DMS 273 (cell line): ENCODE data around the gene PKD2L1.

ENCODE experiments used
- DNase-seq: peaks from one replicate; lab custom pipeline; 2025; ENCODE audit not compliant: unreplicated experiment; lab: John Stamatoyannopoulos, UW

PKD2L1 gene

DNA sequence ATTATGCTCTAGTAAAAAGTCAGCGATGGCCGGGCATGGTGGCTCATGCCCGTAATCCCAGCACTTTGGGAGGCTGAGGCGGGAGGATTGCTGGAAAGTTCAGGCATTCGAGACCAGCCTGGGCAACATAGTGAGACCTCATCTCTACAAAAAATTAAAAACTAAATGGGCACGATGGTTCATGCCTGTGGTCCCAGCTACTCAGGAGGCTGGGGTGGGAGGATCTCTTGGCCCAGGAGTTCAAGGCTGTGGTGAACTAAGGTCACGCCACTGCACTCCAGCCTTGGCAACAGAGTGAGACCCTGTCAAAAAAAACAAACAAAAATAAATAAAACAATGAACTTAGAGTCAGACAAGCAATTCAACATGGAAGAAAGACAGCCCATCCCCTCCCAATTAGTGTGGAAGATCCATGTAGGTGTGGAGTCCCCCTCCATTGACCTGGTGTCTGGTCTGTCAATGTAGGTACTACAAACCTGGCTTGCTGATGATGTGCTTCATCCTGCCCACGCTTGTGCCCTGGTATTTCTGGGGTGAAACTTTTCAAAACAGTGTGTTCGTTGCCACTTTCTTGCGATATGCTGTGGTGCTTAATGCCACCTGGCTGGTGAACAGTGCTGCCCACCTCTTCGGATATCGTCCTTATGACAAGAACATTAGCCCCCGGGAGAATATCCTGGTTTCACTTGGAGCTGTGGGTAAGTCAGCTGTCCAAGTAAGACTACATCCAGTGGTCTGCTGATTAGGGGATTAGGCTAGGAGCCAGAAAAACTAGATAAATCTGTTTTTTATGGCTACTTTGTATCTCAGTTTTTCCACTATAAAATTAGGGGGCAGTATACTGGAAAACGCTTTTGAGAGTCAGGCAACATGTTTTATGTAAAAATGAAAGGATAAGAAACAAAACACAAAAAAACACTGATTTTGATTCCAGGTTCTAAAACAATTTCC is 26.3 kb upstream of the PKD2L1 start:
- no peak for DNase-seq

DNA sequence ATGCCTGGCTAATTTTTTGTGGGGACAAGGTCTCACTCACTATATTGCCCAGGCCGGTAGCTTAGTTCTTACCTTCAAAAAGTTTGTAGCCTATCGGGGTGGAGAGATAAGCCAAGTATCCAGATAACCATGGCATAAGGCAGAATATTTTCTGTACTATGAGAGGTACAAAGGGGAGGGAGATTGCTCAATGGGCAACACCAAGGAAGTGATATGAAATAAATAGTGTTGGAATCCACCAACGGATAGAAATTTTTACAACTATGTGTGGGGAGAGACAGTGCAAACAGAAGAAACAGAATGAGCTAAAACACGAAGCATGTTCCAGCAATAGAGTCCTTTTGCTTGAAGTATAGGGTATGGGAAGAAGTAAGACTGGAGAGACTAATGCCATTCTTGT is 25.1 kb upstream of the PKD2L1 start:
- DNase-seq: no peak

DNA sequence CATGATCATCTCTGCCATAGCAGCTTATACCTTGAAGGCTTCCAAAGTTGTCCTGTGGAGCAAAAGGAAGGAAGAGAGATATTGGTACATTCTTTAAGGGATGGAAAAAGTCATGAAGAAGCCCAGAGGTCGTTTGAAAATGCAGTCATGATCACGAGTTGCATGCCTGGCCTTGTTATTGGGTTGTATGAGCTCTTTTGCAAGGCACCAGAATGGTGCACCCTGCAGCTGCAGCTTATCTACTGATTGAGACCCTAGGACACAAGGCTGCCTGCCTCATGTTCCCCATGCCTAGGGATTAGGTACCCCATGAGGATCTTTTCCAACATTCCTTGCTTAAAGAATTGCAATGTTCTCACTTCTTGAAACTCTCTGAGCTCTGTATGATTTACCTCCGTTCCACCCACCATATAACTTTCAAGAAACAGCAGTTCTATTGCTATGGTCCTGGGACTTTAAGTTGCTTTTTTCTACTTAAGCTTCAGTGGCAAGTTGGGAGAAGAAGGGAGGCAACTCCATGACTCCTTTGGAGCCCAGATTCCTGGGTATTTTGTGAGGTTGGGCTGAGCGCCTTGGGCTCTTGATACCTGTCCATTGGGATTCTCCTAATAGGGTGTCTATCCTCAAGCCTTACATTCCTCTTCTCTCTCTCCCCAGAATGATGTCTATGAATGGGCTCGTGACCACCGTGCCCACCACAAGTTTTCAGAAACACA is 23.9 kb upstream of the PKD2L1 start:
- no peak for DNase-seq

DNA sequence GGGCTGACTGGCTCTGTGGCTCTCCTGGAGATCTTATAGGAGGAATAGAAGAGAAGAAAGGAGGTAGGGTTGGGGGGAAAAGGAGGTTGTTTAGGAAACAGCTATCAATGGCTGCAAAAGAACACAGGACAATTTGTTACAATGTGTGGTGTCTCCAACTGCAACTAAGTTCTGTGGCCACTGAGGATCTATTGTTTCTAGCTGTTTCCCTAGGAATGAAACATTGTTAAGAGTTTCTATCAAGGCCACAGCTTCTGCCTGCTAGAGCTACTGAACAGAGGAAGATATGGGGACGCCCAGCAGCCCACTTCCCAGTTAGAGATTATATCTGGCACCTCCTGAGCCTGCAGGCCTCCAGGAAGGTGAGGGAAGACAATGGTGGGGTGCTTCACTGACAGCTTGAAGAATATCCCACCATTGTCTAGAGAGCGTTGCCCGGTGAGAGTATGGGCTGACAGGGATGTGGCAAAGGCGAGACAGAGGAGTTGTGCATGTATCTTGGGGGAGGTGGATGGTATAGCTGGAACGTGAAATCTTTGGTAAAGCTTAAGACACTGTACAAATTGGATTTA is 21.0 kb upstream of the PKD2L1 start:
- DNase-seq: no peak

DNA sequence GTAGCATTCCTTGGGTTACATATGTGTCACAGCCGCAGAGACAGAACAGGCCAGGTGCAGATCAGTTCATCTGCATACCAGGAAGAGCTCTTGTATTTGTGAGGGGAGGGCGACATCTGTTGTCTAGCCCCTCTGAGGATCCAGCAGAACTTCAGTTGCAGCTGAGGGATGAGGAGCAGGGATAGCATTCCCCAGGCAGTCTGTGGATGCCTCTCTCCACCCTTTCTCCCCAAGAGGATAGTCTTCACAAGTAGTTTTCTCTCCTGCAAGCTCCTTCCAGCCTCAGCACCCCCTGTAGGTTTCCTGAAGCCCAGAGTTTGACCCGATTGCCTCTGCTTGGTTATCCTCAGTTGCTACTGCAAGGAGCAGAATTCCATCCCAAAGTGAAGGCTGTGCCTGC is 19.6 kb upstream of the PKD2L1 start:
- no peak for DNase-seq

DNA sequence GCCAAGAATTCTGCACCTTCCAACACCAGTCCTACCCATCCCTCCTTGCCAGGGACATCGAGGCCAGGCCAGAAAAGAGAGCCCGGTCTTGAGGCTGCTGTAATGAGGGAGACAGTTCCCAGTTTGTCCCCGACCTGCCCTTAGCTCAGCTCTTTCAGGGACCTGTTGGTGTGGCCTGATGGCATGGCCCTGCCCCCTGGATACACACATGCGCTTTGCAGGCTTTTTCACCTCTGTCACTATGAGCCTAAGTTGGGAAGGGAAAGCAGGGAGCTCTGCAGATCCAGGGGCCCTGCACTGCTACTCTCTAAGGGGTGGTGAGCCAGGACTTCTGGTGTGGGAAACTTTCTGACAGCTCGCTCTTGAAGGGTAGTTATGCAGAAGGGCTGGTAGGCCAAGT is 19.1 kb upstream of the PKD2L1 start:
- no peak for DNase-seq

DNA sequence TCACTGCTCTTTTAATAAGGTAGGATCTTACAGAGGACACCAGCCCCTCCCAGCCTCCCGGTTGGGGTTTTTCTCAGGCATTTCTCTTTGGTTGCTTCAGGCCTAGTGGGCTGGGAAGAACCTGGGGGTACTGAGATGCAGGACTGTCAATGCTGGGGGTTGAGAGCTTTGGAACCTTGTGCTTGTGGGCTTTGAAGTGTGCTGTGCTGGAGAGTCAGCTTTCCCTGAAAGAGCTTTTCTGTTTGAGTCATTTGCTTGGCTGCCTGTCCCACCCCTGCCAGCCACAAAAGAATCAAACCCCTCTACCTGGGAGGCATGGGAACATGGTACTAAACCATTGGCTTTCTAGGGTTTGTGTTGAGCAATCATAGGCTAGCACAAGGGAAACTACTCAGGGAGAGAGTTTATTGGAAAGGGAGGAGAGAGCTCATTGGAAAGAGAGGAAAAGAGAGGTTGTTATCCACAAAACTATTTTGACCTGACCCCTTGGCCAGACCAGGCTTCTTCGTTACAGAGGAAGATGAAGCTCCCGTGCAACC is 18.4 kb upstream of the PKD2L1 start:
- no peak for DNase-seq

DNA sequence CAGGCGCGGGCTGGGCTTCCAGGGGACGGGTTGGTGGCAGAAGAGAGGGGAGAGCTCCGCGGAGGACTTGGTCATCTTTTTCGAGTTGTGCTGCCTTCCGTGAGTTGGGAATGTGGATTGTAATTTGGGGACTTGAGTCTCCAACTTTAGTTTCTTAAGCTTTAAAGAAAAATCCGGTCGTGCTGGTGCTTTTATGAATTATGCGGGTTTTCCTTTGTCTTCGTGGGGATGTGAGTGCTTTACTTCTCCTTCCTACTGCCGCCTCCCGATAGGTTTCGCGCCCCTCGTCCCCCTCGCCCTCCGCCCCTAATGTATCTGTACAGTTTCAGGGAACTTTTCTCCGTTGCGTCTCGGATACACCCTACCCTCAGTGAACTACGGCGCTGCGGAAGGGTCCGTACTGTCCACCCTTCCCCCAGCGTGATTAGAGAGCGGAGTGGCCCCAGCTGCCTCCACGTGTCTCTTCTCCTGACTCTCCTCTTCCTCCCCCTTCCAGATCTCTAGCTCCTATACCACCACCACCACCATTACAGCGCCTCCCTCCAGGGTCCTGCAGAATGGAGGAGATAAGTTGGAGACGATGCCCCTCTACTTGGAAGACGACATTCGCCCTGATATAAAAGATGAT is 17.7 kb upstream of the PKD2L1 start:
- DNase-seq: peak; percentile 50

DNA sequence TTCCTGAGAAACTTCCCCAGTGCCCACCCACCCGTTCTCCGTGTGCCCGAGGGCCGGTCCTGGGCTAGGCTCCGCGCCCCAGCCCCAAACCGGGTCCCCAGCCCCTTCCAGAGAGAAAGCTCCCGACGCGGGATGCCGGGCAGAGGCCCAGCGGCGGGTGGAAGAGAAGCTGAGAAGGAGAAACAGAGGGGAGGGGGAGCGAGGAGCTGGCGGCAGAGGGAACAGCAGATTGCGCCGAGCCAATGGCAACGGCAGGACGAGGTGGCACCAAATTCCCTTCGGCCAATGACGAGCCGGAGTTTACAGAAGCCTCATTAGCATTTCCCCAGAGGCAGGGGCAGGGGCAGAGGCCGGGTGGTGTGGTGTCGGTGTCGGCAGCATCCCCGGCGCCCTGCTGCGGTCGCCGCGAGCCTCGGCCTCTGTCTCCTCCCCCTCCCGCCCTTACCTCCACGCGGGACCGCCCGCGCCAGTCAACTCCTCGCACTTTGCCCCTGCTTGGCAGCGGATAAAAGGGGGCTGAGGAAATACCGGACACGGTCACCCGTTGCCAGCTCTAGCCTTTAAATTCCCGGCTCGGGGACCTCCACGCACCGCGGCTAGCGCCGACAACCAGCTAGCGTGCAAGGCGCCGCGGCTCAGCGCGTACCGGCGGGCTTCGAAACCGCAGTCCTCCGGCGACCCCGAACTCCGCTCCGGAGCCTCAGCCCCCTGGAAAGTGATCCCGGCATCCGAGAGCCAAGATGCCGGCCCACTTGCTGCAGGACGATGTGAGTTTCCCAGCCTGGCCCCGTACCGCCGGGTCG is 16.9 kb upstream of the PKD2L1 start, which contains the start of gene SCD:
Gene SCD (plus strand): TSS at position 469 of the 803 bp plus-strand sequence. CDS start 272 bp downstream, at position 741.
- DNase-seq: peak; percentile 97

DNA sequence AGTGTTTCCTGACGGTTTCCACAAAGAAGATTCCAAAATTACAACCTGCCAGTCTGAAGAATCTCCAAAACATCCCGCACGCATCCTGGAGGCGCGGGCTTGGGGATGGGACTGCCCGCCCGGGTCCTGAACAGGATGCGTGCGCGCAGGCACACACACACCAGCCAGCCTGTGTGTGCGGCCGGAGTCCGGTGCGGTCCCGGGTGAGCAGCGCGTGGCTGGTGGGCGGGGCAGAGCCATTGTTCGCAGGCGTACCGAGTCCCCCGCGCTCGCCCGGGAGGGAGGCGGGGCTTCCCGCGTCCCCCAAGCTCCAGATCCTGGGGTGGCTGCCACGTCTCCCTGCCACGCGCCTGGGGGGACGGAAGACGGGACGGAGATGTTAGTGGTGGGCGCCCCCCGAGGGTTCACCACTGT is 16.3 kb upstream of the PKD2L1 start:
- DNase-seq: peak; percentile 88

DNA sequence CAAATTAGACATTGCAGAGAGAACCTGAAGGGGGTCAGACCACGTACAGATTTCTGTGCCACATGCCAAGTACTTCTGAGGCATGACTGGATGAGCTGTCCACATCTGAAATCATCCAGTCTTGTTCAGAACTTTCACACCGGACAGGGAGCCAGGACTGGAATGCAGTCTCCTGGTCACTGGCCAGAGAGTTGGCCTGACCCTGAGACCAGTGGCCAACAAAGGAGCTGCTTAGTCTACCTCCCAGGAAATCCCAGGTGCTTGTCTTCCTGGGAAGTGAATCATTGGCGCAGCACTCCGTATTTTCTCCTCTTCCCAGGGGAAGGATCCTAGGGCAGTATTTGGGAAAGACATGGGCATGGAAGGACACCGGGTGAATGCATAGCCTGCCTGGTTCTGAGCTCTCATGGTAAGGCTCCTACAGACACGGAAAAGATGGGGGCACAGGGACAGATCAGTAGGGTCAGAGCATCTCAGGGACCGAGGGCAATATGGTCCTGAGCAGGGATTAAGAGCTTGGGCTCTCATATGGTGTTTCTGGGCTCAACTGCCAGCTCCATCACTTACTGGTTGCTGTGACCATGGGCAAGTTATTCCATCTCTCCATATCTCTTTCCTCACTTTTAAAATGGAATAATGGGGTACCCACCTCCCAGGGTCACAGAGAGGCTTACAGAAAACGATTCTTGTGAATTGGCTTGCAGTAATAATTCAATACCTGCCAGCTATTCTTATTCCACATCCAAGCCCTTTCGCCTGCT is 15.7 kb upstream of the PKD2L1 start:
- peak; percentile 33 for DNase-seq

DNA sequence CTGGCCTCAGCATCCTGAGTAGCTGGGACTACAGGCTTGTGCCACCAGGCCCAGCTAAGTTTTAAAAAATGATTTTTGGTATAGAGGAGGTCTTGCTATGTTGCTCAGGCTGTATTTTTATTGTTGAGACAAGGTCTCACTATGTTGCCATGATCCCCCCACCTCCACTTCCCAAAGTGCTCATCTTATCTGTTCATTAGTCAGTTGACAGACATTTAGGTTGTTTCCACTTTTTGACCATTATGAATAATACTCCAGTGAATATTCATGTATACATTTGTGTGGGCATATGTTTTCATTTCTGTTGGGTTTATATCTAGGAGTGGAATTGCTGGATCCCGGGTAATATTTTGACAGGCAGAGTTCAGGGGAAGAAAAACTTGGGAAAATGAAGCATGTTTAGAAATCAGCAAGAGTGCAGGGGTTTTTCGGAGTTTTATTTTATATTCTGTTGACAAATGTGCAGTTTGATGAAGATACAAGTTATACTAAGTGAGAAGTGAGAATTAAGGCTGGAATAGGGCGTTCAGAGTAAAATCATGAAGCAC is 14.3 kb upstream of the PKD2L1 start:
- DNase-seq: no peak

DNA sequence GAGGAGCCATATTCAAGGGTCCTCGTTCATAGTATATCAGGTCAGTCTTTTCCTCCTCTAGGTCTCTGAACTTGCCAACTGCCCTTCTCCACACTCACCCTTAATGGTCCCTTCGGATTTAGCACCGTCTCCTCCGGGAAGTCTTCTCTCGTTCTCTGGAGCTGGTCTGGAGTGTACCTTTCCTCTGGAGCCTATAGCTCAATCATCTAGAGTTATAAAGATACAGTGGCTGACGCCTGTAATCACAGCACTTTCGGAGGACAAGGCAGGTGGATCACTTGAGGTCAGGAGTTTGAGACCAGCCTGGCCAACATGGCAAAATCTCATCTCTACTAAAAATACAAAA is 12.6 kb upstream of the PKD2L1 start:
- DNase-seq: no peak

DNA sequence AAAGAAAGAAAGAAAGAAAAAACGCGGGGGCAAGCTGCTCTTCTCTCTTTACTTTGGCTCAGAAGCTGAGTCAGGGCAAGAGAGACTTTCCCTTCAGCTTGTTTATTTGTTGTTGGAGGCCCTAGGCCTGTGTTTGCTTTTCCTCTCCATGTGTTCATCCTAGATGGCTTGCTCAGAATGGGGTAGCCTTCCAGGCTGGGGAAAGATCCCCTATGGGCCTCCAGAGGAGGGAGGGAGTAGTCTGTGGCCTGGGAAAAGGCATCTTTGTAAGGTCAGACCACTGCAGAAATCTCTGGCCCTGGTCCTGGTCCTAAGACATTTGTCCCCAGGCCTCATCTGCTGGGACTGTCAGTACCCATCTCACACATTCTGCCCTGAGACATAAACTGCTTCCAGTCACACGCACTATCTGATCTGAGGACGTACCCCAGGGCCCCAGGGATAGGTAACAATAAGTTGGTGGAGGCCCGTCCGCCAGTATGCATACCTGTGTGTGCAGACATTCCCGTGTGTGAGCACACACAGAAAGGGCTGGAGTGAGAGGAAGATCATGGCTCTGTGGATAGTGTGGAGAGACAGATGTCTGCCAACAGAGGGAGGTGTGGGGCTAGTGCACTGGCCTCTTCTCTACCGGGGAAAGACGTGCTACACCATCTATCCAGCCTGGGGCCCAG is 12.1 kb upstream of the PKD2L1 start:
- DNase-seq: peak; percentile 68

DNA sequence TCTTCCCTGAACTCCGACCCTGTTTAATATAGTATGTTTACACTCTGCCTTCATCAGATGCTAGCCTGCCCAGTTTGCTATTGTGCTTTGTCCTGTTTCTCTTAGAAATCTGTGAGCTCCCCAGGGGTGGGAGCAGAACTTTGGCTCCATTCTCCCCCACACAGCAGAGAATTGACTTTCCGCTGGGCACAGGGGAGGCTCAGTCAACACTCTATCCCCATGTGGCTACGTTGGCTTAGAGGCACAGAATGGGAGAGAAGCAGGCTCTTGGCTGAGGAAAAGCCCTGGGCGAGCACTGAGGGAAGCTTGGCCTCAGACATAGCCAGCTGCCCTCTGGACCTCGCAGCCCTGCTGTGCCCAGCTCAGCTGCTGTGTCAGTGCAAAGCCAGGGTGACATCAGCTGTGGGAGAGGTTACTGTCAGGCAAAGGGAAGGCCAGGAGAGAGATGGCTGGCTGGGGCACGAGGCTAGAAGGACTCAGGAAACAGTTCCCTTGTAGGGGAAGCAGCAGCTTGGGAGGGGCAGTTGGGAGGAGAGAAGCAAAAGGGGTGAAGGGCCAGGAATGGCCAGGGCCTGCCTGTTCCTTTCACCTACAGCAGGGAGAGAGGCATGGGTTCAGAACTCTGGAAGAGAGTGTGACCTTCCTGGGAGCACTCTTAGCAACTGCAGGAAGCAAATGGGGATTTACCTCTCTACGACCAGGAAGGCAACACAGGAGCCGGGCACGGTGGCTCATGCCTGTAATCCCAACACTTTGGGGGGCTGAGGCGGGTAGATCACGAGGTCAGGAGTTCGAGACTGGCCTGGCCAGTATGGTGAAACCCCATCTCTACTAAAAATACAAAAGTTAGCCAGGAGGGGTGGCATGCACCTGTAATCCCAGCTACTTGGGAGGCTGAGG is 11.2 kb upstream of the PKD2L1 start:
- no peak for DNase-seq

DNA sequence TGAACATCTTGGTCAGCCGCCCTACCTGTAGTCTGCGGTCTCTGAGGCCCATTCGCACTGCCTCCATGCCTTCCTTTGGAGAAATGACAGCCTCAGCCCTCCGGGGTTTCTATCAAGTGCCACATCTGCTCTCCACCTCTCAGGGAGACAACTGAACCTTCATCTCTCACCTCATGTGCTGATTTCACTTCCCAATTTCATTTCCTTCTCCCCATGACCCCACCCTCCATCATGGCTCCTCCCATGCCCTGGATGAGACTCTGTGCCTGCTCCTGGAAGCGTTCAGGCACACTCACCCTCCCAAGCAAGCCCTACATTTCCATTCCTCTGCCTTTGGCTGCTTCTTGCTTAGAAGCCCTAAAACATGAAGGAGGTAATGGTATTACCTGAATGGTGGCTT is 9.2 kb upstream of the PKD2L1 start:
- no peak for DNase-seq

DNA sequence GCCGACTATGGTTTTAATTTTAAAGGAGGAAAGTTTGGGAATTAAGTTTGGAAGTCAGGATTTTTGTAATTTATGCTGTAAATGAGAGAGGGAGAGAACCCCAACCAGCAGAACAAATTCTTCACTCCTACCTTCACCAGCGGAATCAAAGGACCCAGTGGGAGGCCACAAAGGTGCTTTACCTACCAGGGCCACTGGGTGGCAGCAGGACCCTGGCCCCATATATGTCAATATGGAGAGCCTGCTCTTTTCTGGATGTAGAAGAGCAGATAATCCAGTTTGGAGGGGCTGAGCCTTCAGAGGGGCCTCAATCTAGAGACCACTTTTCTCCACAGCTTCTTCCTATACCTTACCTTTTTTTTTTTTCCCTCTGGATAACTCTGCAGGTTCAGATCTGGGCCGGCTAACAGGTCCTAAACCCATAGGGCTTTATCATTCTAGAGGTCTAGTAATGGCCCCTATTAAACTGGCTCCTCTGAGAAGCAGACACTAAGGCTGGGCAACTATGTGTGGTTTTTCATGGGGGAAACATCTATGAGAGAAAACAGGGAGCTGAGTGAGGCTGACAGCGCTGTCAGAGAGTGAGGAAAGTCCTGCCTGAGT is 8.5 kb upstream of the PKD2L1 start:
- DNase-seq: peak; percentile 75
